GM18519 (cell line): ENCODE data around the gene ASB1.

Source experiments
- ATAC-seq: cut with Tn5 transposase; IDR thresholded peaks from one replicate; pipeline ENCODE4 v1.9.1; 2021; ENCODE audit warnings: mild to moderate bottlenecking, moderate library complexity; ENCODE audit not compliant: unreplicated experiment, low FRiP score

The ASB1 gene

DNA sequence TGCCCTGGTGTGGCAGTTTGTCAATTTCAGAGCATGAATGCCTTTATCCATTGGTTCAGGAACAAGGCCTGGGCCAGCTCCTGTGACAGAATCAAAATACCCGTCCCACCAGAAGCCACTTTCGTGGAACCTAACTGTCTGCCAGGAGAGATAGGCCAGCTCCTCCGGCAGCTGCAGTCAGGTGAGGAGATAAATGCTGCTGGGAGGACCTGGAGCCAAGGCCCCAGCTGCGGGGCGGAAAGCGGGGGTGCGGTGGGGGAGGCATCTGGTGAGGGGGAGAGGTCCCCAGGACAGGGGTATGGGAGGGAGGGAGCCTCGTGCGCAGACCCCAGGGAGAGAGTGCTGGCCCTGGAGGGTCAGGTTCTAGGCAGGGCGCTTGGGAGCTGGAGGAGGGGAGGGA, 4.4 kb upstream of the ASB1 start:
- no peak for ATAC-seq

- ATAC-seq = no peak
These were observed 3.8 kb upstream of the ASB1 start for GRCh38 chr2:238422940-238423339.

GRCh38 chr2:238423561-238424312, 3.0 kb upstream of the ASB1 start:
- ATAC-seq = no peak

- ATAC-seq = no peak
These were observed 2.4 kb upstream of the ASB1 start for GRCh38 chr2:238424313-238424700.

GRCh38 chr2:238425505-238425978, 1.2 kb upstream of the ASB1 start:
- no peak for ATAC-seq

DNA sequence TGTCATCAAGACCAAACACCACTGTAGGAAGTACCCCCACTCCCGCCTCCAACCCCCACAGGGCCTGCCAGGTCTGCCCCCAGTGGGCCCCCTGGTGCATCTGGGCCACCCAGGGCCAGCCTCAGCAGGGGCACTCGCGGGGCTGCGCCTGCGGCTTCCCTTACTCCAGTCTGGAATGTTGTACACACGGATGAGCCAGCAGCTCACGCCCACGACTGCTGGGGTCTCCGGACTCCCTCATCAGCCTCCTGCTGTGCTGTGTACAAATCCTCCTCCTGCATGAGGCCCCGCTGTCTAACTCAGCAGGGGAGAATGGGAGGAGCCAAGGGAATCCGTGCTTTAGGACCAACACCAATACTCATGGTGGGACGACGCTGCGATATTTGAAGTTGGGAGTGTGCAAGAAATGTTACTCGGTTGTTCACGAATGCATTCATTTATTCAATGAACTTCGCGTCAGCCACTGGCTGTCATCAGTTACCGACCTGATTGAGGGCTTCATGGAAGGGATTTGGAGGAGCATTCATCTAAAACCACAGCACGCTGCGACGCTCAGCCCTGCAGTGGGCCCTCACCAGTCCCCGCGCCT, 654 bp upstream of the ASB1 start:
- peak; percentile 7 for ATAC-seq

DNA sequence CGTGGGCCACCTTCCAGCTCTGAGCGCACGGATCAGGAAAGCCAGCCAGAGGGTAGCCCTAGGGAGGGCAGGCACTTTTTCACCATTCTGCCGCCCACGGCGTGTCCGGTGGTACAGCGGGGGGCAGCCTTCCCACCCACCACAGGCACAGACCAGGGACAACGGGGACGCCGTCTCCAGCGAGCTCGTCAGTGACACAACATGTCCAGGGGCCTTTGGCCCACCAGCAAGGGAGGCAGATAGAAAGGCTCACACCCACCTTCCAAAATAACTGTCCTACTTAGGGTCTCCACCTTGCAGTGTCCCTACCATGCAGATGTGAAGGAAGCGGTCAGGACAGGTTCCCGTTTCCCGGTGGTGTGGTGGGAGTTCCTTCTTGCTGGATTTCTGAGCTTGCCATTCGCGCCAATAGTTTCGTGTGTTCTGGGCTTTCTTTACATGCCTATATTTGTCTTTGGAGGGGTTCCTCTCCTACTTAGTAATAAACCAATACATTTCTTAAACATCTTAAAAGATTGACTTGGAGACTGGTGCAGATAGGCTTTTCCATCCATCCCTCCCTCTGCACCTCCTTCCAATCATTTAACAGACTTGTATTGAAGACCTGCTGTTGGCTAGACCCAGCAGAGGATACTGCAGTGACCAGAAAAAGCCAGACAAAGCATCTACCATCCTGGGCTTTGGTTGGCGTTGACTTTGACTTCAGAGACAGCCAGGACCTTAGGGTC, 872 bp downstream of the ASB1 start:
- ATAC-seq = no peak

- ATAC-seq = no peak
These were observed 2.1 kb downstream of the ASB1 start for GRCh38 chr2:238428866-238429265.

- ATAC-seq = no peak
These were observed 4.1 kb downstream of the ASB1 start for GRCh38 chr2:238430781-238431180.

- ATAC-seq = no peak
These were observed 4.7 kb downstream of the ASB1 start for GRCh38 chr2:238431456-238431855.

GRCh38 chr2:238433300-238433915, 6.7 kb downstream of the ASB1 start:
- ATAC-seq = no peak

- ATAC-seq = no peak
These were observed 7.5 kb downstream of the ASB1 start for GRCh38 chr2:238433941-238434845.

DNA sequence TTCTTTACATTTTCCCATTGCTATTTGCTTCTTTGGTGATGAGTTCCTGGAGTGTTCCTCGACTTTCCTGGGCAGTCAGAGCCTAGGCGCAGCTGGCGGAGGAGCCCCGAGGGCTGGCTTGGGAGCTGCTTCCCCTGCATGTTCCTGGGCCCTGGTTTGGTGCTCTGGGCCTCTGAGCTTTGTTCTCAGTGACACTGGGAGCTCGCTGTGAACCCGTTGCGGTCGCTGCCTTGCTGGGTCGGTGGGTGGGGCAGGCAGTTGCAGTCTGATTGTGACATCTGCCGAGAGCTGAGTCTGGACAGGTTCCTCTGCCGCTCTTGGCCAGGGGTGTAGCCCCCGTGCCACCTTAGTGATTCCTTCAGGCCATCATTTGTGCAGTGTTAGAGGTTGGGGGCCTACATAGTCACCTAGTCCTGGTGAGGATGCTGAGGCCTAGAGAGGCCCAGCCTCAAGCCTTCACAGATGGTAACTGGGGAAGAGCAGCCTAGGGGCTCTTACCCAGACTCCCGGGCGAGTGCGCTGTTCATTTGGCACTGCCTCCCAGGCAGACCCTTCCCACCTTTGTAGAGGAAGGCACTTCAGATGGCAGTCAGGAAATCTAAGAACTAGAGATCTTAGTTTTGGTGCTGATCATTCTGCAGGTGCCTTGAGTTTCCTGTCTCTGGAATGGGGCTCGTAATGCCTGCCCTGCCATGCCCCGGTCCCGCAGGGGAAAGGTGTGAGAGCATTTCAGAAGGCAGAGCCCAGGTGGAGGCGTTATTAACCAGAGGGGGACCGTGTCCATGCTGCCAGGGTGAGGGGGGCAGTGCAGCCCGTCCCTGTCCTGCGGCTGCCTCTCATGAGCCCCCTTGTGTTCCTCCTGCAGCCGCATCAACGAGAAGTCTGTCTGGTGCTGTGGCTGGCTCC, 8.4 kb downstream of the ASB1 start:
- ATAC-seq = no peak

- no peak for ATAC-seq
These were observed 9.0 kb downstream of the ASB1 start for GRCh38 chr2:238435752-238436096.

GRCh38 chr2:238438856-238439849, 12.4 kb downstream of the ASB1 start:
- ATAC-seq = no peak

DNA sequence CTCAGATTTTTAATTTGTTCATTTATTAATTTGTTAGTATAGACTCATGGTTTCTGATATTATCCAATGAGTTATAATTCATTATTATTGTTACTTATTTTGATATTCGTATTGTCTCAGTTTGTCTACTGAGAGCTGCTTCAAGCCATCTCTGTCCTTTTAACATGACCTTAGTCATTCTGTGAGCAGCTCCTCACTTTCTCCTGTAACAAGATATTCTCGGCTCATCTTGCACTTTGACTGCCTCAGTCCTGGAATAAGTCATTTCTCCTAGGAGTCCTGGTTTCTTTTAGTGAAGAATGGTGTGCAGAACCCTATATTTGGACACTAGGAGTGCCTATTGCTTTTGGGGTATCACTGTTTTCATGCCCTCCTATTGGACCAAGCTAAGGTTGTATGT, 13.2 kb downstream of the ASB1 start:
- ATAC-seq = no peak

GRCh38 chr2:238440331-238440730, 13.6 kb downstream of the ASB1 start:
- no peak for ATAC-seq

DNA sequence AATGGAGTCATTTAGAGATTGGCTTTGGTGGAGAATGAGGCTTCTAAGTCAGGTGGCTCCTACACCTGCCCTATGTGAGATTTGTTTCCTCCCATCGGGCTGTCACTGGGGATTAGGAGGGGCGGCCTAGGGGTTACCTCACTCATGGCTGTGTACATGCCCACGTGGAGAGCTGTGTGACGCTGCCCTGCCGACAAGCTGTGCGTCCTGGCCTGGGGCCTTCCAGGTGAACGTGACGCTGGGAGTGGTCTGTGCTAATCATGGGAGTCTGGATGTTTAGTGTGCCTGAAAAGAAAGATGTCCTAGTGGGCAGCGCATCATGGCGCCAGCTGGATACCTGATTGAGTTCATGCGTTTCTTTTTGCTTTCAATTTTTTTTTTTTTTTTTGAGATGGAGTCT, 14.0 kb downstream of the ASB1 start:
- ATAC-seq = no peak
